Measurements from ENCODE around the gene CCNB1IP1. TPM values are rescaled to one million over a fixed set of nuclear protein-coding genes. Genes with fewer than 3 reads are reported as not detected.

CCNB1IP1 gene
- 34.6 and 35.0 TPM in 2 replicates for total RNA-seq (2012; rRNA removed)
- 23.0 and 27.5 TPM in 2 replicates for polyA plus RNA-seq (2012; rRNA removed)
- 7.8 and 14.0 TPM in 2 replicates for polyA plus RNA-seq (2012; cell fraction: cytosol; rRNA removed)
- 6.0 and 31.6 TPM in 2 replicates for polyA plus RNA-seq (2012; cell fraction: nucleus; rRNA removed; ENCODE audit: low replicate concordance)
- Bru-seq, nascent RNA, result percentile 81 among the genes with signal in this experiment
- BruChase-seq, experiment 1, labeled RNA remaining after a 6-hour chase, result percentile 67 among the genes with signal in this experiment
- BruChase-seq, experiment 2, labeled RNA remaining after a 2-hour chase, result percentile 58 among the genes with signal in this experiment
- long read RNA-seq, partial matches to known transcripts, result 12 of 24 reads
- long read RNA-seq, other reads (novel, unspliced or antisense), result 3 of 24 reads

DNA sequence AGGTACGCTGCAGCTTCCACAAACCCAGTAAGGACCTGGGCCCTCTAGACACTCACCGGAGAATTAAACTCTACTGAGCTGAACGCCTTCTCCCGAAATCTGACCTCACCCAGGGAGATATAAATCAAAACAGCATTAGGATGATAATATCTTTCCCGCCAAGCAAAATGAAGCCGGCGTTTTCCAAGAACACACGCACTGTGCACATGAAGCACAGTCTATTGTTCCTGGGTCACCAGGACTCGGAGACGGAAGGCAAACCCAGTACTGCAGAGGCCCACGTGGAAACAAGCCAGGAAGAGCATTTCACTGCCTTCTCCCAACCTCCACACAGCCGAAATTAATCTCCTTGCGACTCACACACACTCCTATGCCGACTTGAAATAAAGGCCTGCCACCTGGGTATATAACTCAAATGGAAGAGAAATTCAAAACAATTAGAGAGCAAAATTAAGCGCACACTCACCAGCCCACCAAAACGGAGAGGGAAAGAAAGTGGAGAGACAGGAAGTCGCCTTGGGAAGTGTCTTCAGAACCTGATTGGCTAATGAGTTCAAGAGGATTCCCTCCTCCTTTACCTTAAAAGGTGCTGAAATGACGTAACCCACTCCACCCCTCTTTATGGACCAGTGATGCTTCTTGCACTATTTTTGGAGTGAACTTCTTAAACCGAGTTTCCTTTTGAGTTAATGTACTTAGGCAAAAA is at the start of gene CCNB1IP1:
CCNB1IP1 (minus strand) TSS at position 492 of the 706 bp plus-strand sequence. CDS start 16,756 bp downstream, outside the sequence.
- H3K27ac ChIP-seq (ENCODE audit: insufficient read depth, low read length), result peak within 1 kb of the TSS; percentile 58
- H3K14ac ChIP-seq (replicated peaks; ENCODE audit: low read depth, low read length), result peak within 1 kb of the TSS; percentile 63
- intact Hi-C loops (cut with micrococcal nuclease) (no loop called here), dilution Hi-C loops (cut with HindIII; ENCODE audit: low sequenced_read_pairs, unreplicated experiment) (no loop called here), in situ Hi-C loops (cut with MboI; ENCODE audit: low sequenced_read_pairs) (loop anchor here (25.0 kb wide), 2 partner anchors 654 to 754 kb away; partner anchors contain the start of genes METTL17, SLC39A2 and ZNF219)
- H3K56ac ChIP-seq (ENCODE audit: extremely low read depth, insufficient read depth, low read length), result peak within 1 kb of the TSS; percentile 89
- H3K4ac ChIP-seq (ENCODE audit: low read depth, low read length), result peak within 1 kb of the TSS; percentile 64
- peak within 1 kb of the TSS; percentile 2 for H3K23ac ChIP-seq (ENCODE audit: low read depth, low read length)
- H3K9me1 ChIP-seq (ENCODE audit: insufficient read depth, low read length), result no peaks in the 10 kb centered on the region
- peak within 1 kb of the TSS; percentile 29 for H2AK5ac ChIP-seq (ENCODE audit: low read depth, low read length)
- no peak within 1 kb of the TSS; the same call in 2 of the 3 replicates for H2BK15ac ChIP-seq (ENCODE audit: low read depth, low read length)
- TSS peak; percentile 93 for BruUV-seq (replicated peaks)
- H3K4me1 ChIP-seq (ENCODE audit: control insufficient read depth, insufficient read depth, low read length), result no peaks in the 10 kb centered on the region
- ATAC-seq (ENCODE audit: low read depth), result peak; percentile 99
- H4K91ac ChIP-seq (ENCODE audit: insufficient read depth, low read depth, low read length), result peak within 1 kb of the TSS; percentile 41; the same call in 1 of the 2 replicates
- no peak within 1 kb of the TSS for H2BK120ac ChIP-seq (ENCODE audit: low read depth, low read length)
- peak within 1 kb of the TSS; percentile 80 for H3K9ac ChIP-seq (ENCODE audit: low read depth, low read length)
- H4K5ac ChIP-seq (ENCODE audit: low read depth, low read length), result peak within 1 kb of the TSS; percentile 28; the same call in 1 of the 2 replicates
- no peak within 1 kb of the TSS for H2BK20ac ChIP-seq (ENCODE audit: low read depth, low read length)
- peak within 1 kb of the TSS; percentile 80 for H3K4me2 ChIP-seq (ENCODE audit: low read depth, low read length)
- ChIA-PET CTCF (interaction anchor here (2.3 kb wide), 1 partner anchor 10 kb away, joined by 5 read pairs; the partner anchor contains the start of gene PARP2), POLR2A (ENCODE audit: unreplicated experiment) (interaction anchor here (0.6 kb wide), 1 partner anchor 9 kb away, joined by 3 read pairs; no protein-coding TSS in a partner anchor)
- peaks cover 0 to 15% of the 10 kb centered on the region in 2 experiments; a peak in 2 of 4 replicates for H3K79me1 ChIP-seq (ENCODE audit: low read depth in 1 of 2, low read length in 2 of 2)
- H2AK9ac ChIP-seq (replicated peaks; ENCODE audit: low read depth, low read length, poor library complexity), result peak within 1 kb of the TSS; percentile 4
- H3K36me3 ChIP-seq (ENCODE audit: control insufficient read depth, insufficient read depth, low read length), result peaks cover 1% of the 10 kb centered on the region; the same call in 1 of the 2 replicates
- peak; percentile 91 for DNase-seq
- no peaks in the 10 kb centered on the region for H4K20me1 ChIP-seq (ENCODE audit: insufficient read depth, low read length)
- H3K9me3 ChIP-seq (ENCODE audit: control insufficient read depth, insufficient read depth, low read length), result no peaks in the 10 kb centered on the region
- H4K8ac ChIP-seq (ENCODE audit: low read depth in 2 of 2, low read length in 2 of 2), result peak within 1 kb of the TSS; percentile 1 to 76; a peak in 2 of 4 replicates
- H2AFZ ChIP-seq (replicated peaks; ENCODE audit: low read length, poor library complexity), result peak within 1 kb of the TSS; percentile 78
- 0% methylated on average over 6 of the region's 19 CpGs; no CpG with 5 or more reads in 1 of the 2 experiments for WGBS, 2 experiments (ENCODE audit: extremely low coverage in 2 of 2, insufficient read length in 1 of 2)
- H3K4me3 ChIP-seq (ENCODE audit: insufficient read depth, low read depth, low read length), result peak within 1 kb of the TSS; percentile 76
- peak within 1 kb of the TSS; percentile 26; the same call in 1 of the 2 replicates for H3K18ac ChIP-seq (ENCODE audit: low read depth, low read length)
- H2BK5ac ChIP-seq (ENCODE audit: low read depth, low read length, poor library complexity, severe bottlenecking), result peak within 1 kb of the TSS; percentile 65
- H3K27me3 ChIP-seq (ENCODE audit: control insufficient read depth, insufficient read depth, low read length), result no peaks in the 10 kb centered on the region
- TF ChIP-seq RCOR1 (IDR thresholded peaks at IDR 0.05; ENCODE audit: insufficient replicate concordance, low read length) (no peak), SMC3 (IDR thresholded peaks at IDR 0.05; ENCODE audit: low read depth, low read length) (no peak), USF2 (IDR thresholded peaks at IDR 0.05; ENCODE audit: low read depth, low read length) (no peak), CHD1 (IDR thresholded peaks at IDR 0.05; ENCODE audit: low read depth, low read length) (no peak), FOS (IDR thresholded peaks at IDR 0.05; ENCODE audit: low read depth, low read length) (no peak), POLR2A (IDR thresholded peaks at IDR 0.05; ENCODE audit: low read depth, low read length) (peak; percentile 76), NFE2L2 (IDR thresholded peaks at IDR 0.05; ENCODE audit: low read depth, low read length) (no peak), RAD21 (IDR thresholded peaks at IDR 0.05; ENCODE audit: low read length) (no peak), MXI1 (IDR thresholded peaks at IDR 0.05; ENCODE audit: borderline replicate concordance, low read depth, low read length) (peak; percentile 77), BHLHE40 (IDR thresholded peaks at IDR 0.05; ENCODE audit: low read depth, low read length) (no peak)
- TF ChIP-seq, protein P1, sequence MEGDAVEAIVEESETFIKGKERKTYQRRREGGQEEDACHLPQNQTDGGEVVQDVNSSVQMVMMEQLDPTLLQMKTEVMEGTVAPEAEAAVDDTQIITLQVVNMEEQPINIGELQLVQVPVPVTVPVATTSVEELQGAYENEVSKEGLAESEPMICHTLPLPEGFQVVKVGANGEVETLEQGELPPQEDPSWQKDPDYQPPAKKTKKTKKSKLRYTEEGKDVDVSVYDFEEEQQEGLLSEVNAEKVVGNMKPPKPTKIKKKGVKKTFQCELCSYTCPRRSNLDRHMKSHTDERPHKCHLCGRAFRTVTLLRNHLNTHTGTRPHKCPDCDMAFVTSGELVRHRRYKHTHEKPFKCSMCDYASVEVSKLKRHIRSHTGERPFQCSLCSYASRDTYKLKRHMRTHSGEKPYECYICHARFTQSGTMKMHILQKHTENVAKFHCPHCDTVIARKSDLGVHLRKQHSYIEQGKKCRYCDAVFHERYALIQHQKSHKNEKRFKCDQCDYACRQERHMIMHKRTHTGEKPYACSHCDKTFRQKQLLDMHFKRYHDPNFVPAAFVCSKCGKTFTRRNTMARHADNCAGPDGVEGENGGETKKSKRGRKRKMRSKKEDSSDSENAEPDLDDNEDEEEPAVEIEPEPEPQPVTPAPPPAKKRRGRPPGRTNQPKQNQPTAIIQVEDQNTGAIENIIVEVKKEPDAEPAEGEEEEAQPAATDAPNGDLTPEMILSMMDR (conservative IDR thresholded peaks at IDR 0.05; ENCODE audit: low read depth, low read length), result no peak
- TF ChIP-seq, protein P2, sequence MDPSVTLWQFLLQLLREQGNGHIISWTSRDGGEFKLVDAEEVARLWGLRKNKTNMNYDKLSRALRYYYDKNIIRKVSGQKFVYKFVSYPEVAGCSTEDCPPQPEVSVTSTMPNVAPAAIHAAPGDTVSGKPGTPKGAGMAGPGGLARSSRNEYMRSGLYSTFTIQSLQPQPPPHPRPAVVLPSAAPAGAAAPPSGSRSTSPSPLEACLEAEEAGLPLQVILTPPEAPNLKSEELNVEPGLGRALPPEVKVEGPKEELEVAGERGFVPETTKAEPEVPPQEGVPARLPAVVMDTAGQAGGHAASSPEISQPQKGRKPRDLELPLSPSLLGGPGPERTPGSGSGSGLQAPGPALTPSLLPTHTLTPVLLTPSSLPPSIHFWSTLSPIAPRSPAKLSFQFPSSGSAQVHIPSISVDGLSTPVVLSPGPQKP (IDR thresholded peaks at IDR 0.05; ENCODE audit: borderline replicate concordance, low read depth, low read length), result no peak

All from IMR-90 (cell line).